GM12875 (cell line): ENCODE data around the gene FSTL4.

Experiments used
- H3K4me3 ChIP-seq: one replicate; pipeline ENCODE4 v1.5.1; 2011; ENCODE audit warnings: low read depth, low read length, control low read depth
- TF ChIP-seq, protein P1 (sequence below): IDR thresholded peaks from 2 replicates; pipeline ENCODE4 v1.5.1; 2011; ENCODE audit warnings: low read depth, mild to moderate bottlenecking, control low read depth, inconsistent platforms, low read length, moderate library complexity, borderline replicate concordance; ENCODE audit not compliant: insufficient read depth

FSTL4 gene

DNA sequence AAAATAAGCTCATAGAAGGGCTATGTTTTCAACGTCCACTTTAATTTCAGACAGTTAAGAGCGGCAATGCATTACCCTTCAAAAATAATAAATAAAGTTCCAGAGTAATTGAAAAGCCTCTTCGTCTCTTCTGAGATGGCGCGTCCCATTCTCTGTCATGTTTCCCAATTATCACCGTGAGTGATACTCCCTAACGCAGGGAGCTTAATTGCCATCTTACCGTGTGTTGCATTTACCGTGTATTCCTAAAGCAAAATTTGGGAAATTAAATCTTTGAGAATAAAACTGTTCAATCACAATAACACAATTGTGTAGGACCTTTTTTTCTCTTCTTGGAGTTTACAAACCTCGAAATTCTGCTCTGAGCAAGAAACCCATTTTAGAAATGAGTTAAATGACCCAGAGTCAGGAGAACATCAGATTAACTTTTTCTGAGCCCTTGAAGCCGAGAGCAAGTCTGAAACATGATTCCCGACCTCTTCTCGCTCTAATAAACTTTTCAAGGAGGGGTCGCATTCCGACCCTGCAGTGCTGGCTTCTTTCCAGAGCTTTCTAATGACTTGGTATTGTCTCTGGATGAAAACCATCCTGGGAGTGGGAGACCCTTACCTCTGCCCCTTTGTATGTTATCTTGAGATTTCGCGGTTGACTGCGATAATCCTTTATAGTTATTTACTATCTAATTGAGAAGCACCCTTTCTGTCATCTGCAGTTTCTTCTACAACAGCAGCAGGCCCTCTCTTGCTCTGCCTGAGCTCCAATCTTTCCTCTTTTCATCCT lies 251.5 kb downstream of the FSTL4 start:
- TF ChIP-seq, protein P1, sequence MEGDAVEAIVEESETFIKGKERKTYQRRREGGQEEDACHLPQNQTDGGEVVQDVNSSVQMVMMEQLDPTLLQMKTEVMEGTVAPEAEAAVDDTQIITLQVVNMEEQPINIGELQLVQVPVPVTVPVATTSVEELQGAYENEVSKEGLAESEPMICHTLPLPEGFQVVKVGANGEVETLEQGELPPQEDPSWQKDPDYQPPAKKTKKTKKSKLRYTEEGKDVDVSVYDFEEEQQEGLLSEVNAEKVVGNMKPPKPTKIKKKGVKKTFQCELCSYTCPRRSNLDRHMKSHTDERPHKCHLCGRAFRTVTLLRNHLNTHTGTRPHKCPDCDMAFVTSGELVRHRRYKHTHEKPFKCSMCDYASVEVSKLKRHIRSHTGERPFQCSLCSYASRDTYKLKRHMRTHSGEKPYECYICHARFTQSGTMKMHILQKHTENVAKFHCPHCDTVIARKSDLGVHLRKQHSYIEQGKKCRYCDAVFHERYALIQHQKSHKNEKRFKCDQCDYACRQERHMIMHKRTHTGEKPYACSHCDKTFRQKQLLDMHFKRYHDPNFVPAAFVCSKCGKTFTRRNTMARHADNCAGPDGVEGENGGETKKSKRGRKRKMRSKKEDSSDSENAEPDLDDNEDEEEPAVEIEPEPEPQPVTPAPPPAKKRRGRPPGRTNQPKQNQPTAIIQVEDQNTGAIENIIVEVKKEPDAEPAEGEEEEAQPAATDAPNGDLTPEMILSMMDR, result no peak
- no peak overlapping the region for H3K4me3 ChIP-seq

DNA sequence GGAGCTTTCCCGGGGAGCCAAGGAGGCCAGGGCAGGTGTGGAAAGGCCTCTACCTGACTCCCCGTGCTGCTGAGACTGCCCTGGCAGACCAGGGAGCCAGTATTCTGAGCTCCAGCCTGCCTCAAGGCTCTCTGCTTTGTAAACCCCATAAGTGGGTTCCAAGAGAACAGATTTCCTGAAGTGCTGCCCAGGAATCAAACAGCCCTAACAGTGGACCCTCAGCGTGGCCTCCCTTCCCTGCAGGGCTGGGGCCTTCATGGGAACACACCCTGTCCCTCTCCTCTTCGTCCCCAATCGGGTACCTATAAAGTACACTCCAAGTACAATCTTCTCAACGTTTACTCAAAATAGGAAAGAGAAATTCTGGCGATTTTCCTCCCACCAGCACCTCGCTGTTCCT lies 252.5 kb downstream of the FSTL4 start:
- TF ChIP-seq, protein P1, result no peak
- H3K4me3 ChIP-seq, result no peak overlapping the region

DNA sequence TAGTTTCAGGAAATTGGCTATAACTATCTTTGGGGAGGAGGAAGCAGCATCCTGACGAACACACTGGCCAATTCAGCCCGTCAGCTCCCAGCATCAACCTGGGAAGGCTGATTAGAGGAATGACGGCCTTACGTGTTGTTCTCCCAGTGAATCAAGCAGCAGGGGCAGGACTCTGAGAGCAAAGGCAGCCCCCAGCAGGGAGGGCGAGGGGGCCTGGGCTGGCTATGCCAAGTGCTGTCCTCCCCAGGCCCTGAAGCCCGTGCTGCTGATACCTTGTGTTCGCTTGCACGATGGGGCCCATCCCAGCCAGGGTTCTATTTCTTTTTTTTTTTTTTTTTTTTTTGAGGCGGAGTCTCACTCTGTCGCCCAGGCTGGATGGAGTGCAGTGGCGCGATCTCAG lies 254.1 kb downstream of the FSTL4 start:
- no peak overlapping the region for H3K4me3 ChIP-seq
- TF ChIP-seq, protein P1, result no peak

DNA sequence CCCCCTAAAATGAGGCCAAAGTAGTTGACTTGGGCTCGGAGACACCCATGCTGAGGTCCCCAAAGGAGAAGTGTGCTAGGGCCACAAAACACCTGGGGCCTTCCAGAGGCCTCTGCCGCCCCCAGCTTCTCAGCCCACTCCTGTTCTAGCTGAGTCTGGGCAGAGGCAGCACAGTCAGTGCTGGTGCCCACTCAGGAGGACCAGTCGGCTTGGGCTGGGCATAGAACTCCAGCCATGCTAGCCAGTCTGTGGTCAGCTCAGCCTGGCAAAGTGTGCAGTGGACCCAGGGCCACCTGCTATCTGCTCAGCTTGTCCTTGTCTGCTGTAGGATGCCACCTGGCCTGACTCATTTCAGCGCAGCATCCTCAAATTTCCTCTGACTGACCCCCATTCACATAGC lies 254.6 kb downstream of the FSTL4 start:
- TF ChIP-seq, protein P1, result no peak
- no peak overlapping the region for H3K4me3 ChIP-seq

DNA sequence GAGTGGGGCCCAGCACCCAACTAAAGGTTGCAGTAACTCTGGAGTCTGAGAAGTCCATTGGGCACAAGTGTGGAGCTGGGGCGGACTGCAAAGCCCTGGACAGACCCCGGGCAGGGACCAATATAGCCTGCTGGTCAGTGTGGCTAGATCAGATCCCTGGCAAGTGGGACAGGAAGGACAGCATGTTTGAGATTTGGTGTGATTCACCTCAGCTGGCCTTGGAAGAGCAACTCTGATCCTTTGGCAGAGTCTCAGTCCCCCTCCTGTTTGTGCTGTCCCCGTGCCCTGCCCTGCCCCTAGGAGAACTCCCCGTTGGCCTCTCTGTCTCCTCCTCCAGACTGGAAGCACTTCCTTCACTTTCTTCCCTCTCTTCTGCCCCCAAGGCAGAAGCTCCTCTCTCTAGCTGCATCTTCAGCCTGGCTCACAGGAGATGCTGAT lies 255.3 kb downstream of the FSTL4 start:
- TF ChIP-seq, protein P1, result no peak

DNA sequence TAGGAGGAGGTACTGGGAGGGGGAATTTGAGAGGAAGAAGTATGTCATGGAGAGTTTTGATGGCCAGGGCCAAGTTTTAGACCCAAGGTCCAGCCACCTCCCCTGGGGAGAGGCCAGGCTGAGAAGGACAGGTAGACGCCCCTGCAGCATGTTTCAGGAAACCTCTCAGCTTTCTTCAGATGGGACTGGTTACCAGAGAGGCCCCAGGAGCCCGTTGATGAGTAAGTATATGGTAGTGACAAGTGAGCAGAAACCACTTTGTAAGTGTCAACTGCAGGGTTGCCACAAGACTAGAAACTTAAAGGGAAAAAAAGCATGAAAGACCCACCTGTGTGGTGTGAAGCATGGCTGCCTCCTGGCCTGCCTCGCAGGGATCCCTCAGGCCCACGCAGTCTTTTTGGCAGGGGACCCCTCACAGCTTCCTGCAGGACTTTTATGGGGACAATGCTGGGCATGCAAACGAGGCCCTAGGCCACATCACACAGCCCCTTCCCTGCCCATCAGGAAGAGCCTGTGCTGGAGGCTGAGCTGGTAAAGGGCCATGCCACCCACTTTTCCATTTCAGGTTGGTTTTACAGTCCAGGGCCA lies 255.9 kb downstream of the FSTL4 start:
- no peak overlapping the region for H3K4me3 ChIP-seq
- TF ChIP-seq, protein P1, result no peak

More for the DNA sequence above, 255.3 kb downstream of the FSTL4 start:
- H3K4me3 ChIP-seq, result no peak overlapping the region

DNA sequence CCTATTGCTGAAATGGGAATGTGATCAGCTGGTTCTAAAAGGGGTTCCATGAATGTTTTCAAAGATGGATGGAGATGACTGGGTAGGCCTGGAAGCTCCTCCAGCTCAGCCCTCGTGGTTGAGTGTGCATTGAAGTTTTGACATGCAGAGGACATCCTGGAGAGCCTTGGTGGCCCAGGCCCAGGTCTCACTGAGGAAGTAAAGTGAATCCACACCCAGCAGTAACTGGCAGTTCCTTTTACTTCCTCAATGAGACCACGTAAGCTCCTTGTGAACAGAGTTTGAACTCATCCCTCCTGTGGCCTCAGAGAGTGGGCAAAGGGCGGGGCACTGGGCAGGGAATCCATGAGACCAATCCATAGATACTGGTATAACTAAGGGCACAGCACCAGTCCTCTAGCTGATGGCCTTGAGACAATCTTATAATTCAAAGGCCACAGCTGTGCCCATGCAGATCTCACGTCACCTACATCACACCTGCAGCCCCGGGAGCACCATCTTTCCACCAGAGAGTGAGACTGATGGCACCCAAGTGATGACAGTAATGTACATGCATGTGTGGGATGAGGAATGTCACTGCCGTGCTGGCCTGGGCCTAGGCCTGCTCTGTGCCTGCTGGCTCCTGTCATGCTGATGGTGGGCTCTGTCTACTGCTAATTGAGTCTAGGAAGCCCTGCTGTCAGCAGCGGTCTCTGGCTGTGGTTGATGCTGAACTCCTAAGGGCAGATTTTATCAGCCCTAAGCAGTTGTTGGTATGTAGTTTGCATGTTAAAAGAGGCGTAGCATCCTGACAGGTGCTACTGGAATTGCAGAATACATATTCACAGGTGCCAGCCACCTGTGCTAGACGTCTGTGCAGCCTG lies 257.8 kb downstream of the FSTL4 start:
- TF ChIP-seq, protein P1, result no peak
- H3K4me3 ChIP-seq, result no peak overlapping the region
